Activated CD8-positive, alpha-beta memory T cell treated with anti-CD3 and anti-CD28 coated beads, Interleukin-2, amount 50 U/mL, for 24 hours (primary cell): Measurements from ENCODE around the gene BBLN.
"Not testable (repeated sequence)": the region's sequence is repeated elsewhere in the genome, so short reads cannot be mapped to it uniquely, and the experiment has no call there.

Experiments
- DNase-seq: peaks from one replicate; pipeline ENCODE4 v3.0.0-alpha.2; 2020; ENCODE audit errors: extremely low read depth

BBLN gene

GRCh38 chr9:128163523-128164306 is 3.6 kb downstream of the BBLN start:
- DNase-seq: no peak

GRCh38 chr9:128164307-128164885 is 4.3 kb downstream of the BBLN start:
- DNase-seq: no peak

- no peak for DNase-seq
Measured at GRCh38 chr9:128166169-128166568, 6.1 kb downstream of the BBLN start.

GRCh38 chr9:128167209-128167608 is 7.1 kb downstream of the BBLN start:
- DNase-seq: no peak

- no peak for DNase-seq
Measured at GRCh38 chr9:128168731-128169308, 8.8 kb downstream of the BBLN start.

GRCh38 chr9:128169492-128169891 is 9.4 kb downstream of the BBLN start:
- no peak for DNase-seq

GRCh38 chr9:128169925-128170324 is 9.9 kb downstream of the BBLN start:
- no peak for DNase-seq

GRCh38 chr9:128174062-128174461 is 14.0 kb downstream of the BBLN start:
- DNase-seq: no peak

GRCh38 chr9:128175102-128175563 is 15.1 kb downstream of the BBLN start:
- DNase-seq: no peak

- DNase-seq: no peak
Measured at GRCh38 chr9:128175726-128176125, 15.7 kb downstream of the BBLN start.

- DNase-seq: no peak
Measured at GRCh38 chr9:128178806-128179431, 18.9 kb downstream of the BBLN start.

- DNase-seq: no peak
Measured at GRCh38 chr9:128180001-128180400, 19.9 kb downstream of the BBLN start.

- DNase-seq: no peak
Measured at GRCh38 chr9:128180447-128180846, 20.4 kb downstream of the BBLN start.

- not testable (repeated sequence) for DNase-seq
Measured at GRCh38 chr9:128181480-128181879, 21.4 kb downstream of the BBLN start.

- no peak for DNase-seq
Measured at GRCh38 chr9:128182893-128183588, 23.0 kb downstream of the BBLN start.

GRCh38 chr9:128185979-128186965 is 26.2 kb downstream of the BBLN start:
- no peak for DNase-seq

GRCh38 chr9:128187361-128187760 is 27.3 kb downstream of the BBLN start:
- DNase-seq: no peak

- DNase-seq: no peak
Measured at GRCh38 chr9:128188209-128188608, 28.1 kb downstream of the BBLN start.

- no peak for DNase-seq
Measured at GRCh38 chr9:128190013-128190412, 29.9 kb downstream of the BBLN start.

GRCh38 chr9:128190516-128191405 is 30.7 kb downstream of the BBLN start:
- DNase-seq: no peak
